ENCODE results near the gene HINT3. TPM values are rescaled to one million over a fixed set of nuclear protein-coding genes. Genes with fewer than 3 reads are reported as not detected.
"Not testable (repeated sequence)": the region's sequence is repeated elsewhere in the genome, so short reads cannot be mapped to it uniquely, and the experiment has no call there.

The HINT3 gene
- 22.5 TPM for total RNA-seq

- Histone ChIP-seq H3K27me3 (ENCODE audit: insufficient read depth, low read length) (no peaks in the 10 kb centered on the region), H3K4me3 (ENCODE audit: low read length) (peak within 1 kb of the TSS; percentile 88), H3K4me1 (ENCODE audit: insufficient read depth, low read length) (peaks cover 33% of the 10 kb centered on the region), H3K9me3 (ENCODE audit: low read depth, low read length) (no peaks in the 10 kb centered on the region)
Measured at GRCh38 chr6:125956506-125957390, at the start of gene HINT3. HINT3 (plus strand) TSS chr6:125956770; CDS start chr6:125956978, 208 bp downstream.

GRCh38 chr6:125910527-125910926 is 46.0 kb upstream of the HINT3 start:
- no peak overlapping the region for H3K4me3 ChIP-seq (ENCODE audit: low read length)
- no peaks in the 10 kb centered on the region for H3K27me3 ChIP-seq (ENCODE audit: insufficient read depth, low read length)
- H3K4me1 ChIP-seq (ENCODE audit: insufficient read depth, low read length): peaks cover 14% of the 10 kb centered on the region

GRCh38 chr6:125911051-125911451 is 45.5 kb upstream of the HINT3 start:
- H3K27me3 ChIP-seq (ENCODE audit: insufficient read depth, low read length); H3K4me3 ChIP-seq (ENCODE audit: low read length); H3K9me3 ChIP-seq (ENCODE audit: low read depth, low read length): not testable (repeated sequence)
- H3K4me1 ChIP-seq (ENCODE audit: insufficient read depth, low read length): peaks cover 14% of the 10 kb centered on the region

More at GRCh38 chr6:125910527-125910926, 46.0 kb upstream of the HINT3 start:
- H3K9me3 ChIP-seq (ENCODE audit: low read depth, low read length): no peaks in the 10 kb centered on the region

- not testable (repeated sequence) for H3K4me3 ChIP-seq (ENCODE audit: low read length); H3K27me3 ChIP-seq (ENCODE audit: insufficient read depth, low read length); H3K9me3 ChIP-seq (ENCODE audit: low read depth, low read length)
- H3K4me1 ChIP-seq (ENCODE audit: insufficient read depth, low read length): peaks cover 14% of the 10 kb centered on the region
Measured at GRCh38 chr6:125912430-125912829, 44.1 kb upstream of the HINT3 start.

- H3K4me3 ChIP-seq (ENCODE audit: low read length): no peak overlapping the region
- H3K4me1 ChIP-seq (ENCODE audit: insufficient read depth, low read length): peaks cover 15% of the 10 kb centered on the region
- H3K27me3 ChIP-seq (ENCODE audit: insufficient read depth, low read length): no peaks in the 10 kb centered on the region
- H3K9me3 ChIP-seq (ENCODE audit: low read depth, low read length): no peaks in the 10 kb centered on the region
Measured at GRCh38 chr6:125913145-125913544, 43.4 kb upstream of the HINT3 start.

- no peaks in the 10 kb centered on the region for H3K9me3 ChIP-seq (ENCODE audit: low read depth, low read length)
- peaks cover 22% of the 10 kb centered on the region for H3K4me1 ChIP-seq (ENCODE audit: insufficient read depth, low read length)
- H3K4me3 ChIP-seq (ENCODE audit: low read length): no peak overlapping the region
- H3K27me3 ChIP-seq (ENCODE audit: insufficient read depth, low read length): no peaks in the 10 kb centered on the region
Measured at GRCh38 chr6:125913864-125914351, 42.7 kb upstream of the HINT3 start.

GRCh38 chr6:125918230-125918629 is 38.3 kb upstream of the HINT3 start:
- no peak overlapping the region for H3K4me3 ChIP-seq (ENCODE audit: low read length)

GRCh38 chr6:125918681-125919566 is 37.6 kb upstream of the HINT3 start:
- no peaks in the 10 kb centered on the region for H3K9me3 ChIP-seq (ENCODE audit: low read depth, low read length)
- H3K4me1 ChIP-seq (ENCODE audit: insufficient read depth, low read length): peaks cover 38% of the 10 kb centered on the region
- H3K27me3 ChIP-seq (ENCODE audit: insufficient read depth, low read length): no peaks in the 10 kb centered on the region
- H3K4me3 ChIP-seq (ENCODE audit: low read length): peak overlapping the region; percentile 42

More at GRCh38 chr6:125918230-125918629, 38.3 kb upstream of the HINT3 start:
- Histone ChIP-seq H3K4me1 (ENCODE audit: insufficient read depth, low read length) (peaks cover 32% of the 10 kb centered on the region), H3K27me3 (ENCODE audit: insufficient read depth, low read length) (no peaks in the 10 kb centered on the region), H3K9me3 (ENCODE audit: low read depth, low read length) (no peaks in the 10 kb centered on the region)

GRCh38 chr6:125919618-125920017 is 37.0 kb upstream of the HINT3 start:
- Histone ChIP-seq H3K4me3 (ENCODE audit: low read length) (peak overlapping the region; percentile 42), H3K27me3 (ENCODE audit: insufficient read depth, low read length) (no peaks in the 10 kb centered on the region), H3K9me3 (ENCODE audit: low read depth, low read length) (no peaks in the 10 kb centered on the region), H3K4me1 (ENCODE audit: insufficient read depth, low read length) (peaks cover 45% of the 10 kb centered on the region)

- peaks cover 50% of the 10 kb centered on the region for H3K4me1 ChIP-seq (ENCODE audit: insufficient read depth, low read length)
- H3K9me3 ChIP-seq (ENCODE audit: low read depth, low read length): no peaks in the 10 kb centered on the region
- H3K27me3 ChIP-seq (ENCODE audit: insufficient read depth, low read length): no peaks in the 10 kb centered on the region
- no peak overlapping the region for H3K4me3 ChIP-seq (ENCODE audit: low read length)
Measured at GRCh38 chr6:125922322-125922860, 34.2 kb upstream of the HINT3 start.

GRCh38 chr6:125923366-125923877 is 33.1 kb upstream of the HINT3 start:
- Histone ChIP-seq H3K4me3 (ENCODE audit: low read length) (no peak overlapping the region), H3K27me3 (ENCODE audit: insufficient read depth, low read length) (no peaks in the 10 kb centered on the region), H3K4me1 (ENCODE audit: insufficient read depth, low read length) (peaks cover 54% of the 10 kb centered on the region), H3K9me3 (ENCODE audit: low read depth, low read length) (no peaks in the 10 kb centered on the region)

GRCh38 chr6:125924169-125924568 is 32.4 kb upstream of the HINT3 start:
- Histone ChIP-seq H3K27me3 (ENCODE audit: insufficient read depth, low read length) (no peaks in the 10 kb centered on the region), H3K4me1 (ENCODE audit: insufficient read depth, low read length) (peaks cover 46% of the 10 kb centered on the region), H3K9me3 (ENCODE audit: low read depth, low read length) (no peaks in the 10 kb centered on the region), H3K4me3 (ENCODE audit: low read length) (no peak overlapping the region)

GRCh38 chr6:125924697-125925358 is 31.7 kb upstream of the HINT3 start:
- H3K4me1 ChIP-seq (ENCODE audit: insufficient read depth, low read length): peaks cover 40% of the 10 kb centered on the region
- no peak overlapping the region for H3K4me3 ChIP-seq (ENCODE audit: low read length)
- no peaks in the 10 kb centered on the region for H3K27me3 ChIP-seq (ENCODE audit: insufficient read depth, low read length)
- H3K9me3 ChIP-seq (ENCODE audit: low read depth, low read length): no peaks in the 10 kb centered on the region

GRCh38 chr6:125926711-125927110 is 29.9 kb upstream of the HINT3 start:
- no peaks in the 10 kb centered on the region for H3K27me3 ChIP-seq (ENCODE audit: insufficient read depth, low read length)
- H3K4me1 ChIP-seq (ENCODE audit: insufficient read depth, low read length): peaks cover 29% of the 10 kb centered on the region
- no peak overlapping the region for H3K4me3 ChIP-seq (ENCODE audit: low read length)
- H3K9me3 ChIP-seq (ENCODE audit: low read depth, low read length): no peaks in the 10 kb centered on the region

Data from mononuclear cell (primary cell).